HepG2 (cell line): ENCODE data around the gene ZNF618. TPM values are rescaled to one million over a fixed set of nuclear protein-coding genes. Genes with fewer than 3 reads are reported as not detected.

ENCODE experiments used
- ATAC-seq: fragments of 200-7000 bp; cut with Tn5 transposase; 3 replicates; pipeline ENCODE4 v1.9.1; 2020; ENCODE audit warnings: mild to moderate bottlenecking, moderate library complexity
- BruUV-seq: library from RNA; stranded (reverse); fragments of 400-500 nt; replicated peaks from 2 replicates; lab custom pipeline; 2021; lab: Mats Ljungman, UMichigan
- CTCF ChIA-PET: fragments of 300-600 bp; formaldehyde crosslinking; extraction: SDS; loops from one replicate; lab custom pipeline; 2021; ENCODE audit warnings: low total read pairs, inconsistent platforms, low intra/inter-chr PET ratio; lab: Yijun Ruan, JAX
- POLR2A ChIA-PET: fragments of 350-600 bp; sonication (Branson Sonifier 250); formaldehyde crosslinking; loops from one replicate; lab custom pipeline; 2020; ENCODE audit warnings: antibody characterized with exemption, inconsistent platforms; lab: Yijun Ruan, JAX
- DNase-seq: peaks from one replicate; pipeline ENCODE4 v3.0.0-alpha.2; 2015; ENCODE audit warnings: low spot score
- FAIRE-seq: peaks from 3 replicates; lab custom pipeline; 2011; peaks lifted over from hg19 to GRCh38; lab: Jason Lieb, UNC
- H2AFZ ChIP-seq: one replicate; pipeline ENCODE4 v1.6.1; 2011; ENCODE audit warnings: low read length, inconsistent platforms
- H3K27ac ChIP-seq: fragments of 300-600 bp; 3 replicates; pipeline ENCODE4 v1.8.0; 2011; ENCODE audit warnings: mixed run types, mild to moderate bottlenecking, mixed read lengths, low read length, inconsistent platforms; ENCODE audit not compliant: insufficient read depth; ENCODE audit errors: extremely low read length
- H3K27me3 ChIP-seq, 2 experiments: fragments of 200-600 bp in 1 of 2; 2 replicates in 1 of 2; 3 replicates in 1 of 2; pipeline versions ENCODE4 v1.6.0 to v1.8.0; 2011; ENCODE audit warnings: low read length in 2 of 2, mild to moderate bottlenecking in 2 of 2, moderate library complexity in 2 of 2, inconsistent platforms in 1 of 2; ENCODE audit not compliant: insufficient read depth in 2 of 2, control insufficient read depth in 1 of 2
- H3K36me3 ChIP-seq, 2 experiments: fragments of 200-600 bp in 1 of 2; replicated peaks in 1 of 2; 2 replicates in 1 of 2; 3 replicates in 1 of 2; pipeline versions ENCODE4 v1.5.1 to v1.8.0; 2011; ENCODE audit warnings: low read length in 2 of 2, inconsistent platforms in 1 of 2; ENCODE audit not compliant: insufficient read depth in 2 of 2, control insufficient read depth in 1 of 2
- H3K4me1 ChIP-seq: 2 replicates; pipeline ENCODE4 v1.5.1; 2012; ENCODE audit warnings: low read length, inconsistent platforms; ENCODE audit not compliant: insufficient read depth
- H3K4me2 ChIP-seq: 2 replicates; pipeline ENCODE4 v1.6.0; 2011; ENCODE audit warnings: low read depth, low read length, inconsistent platforms
- H3K4me3 ChIP-seq, 3 experiments: fragments of 200-600 bp in 1 of 3; sonication (generic), shearing (Covaris generic) in 1 of 3; replicated peaks in 1 of 3; 2 replicates each; pipeline ENCODE4 v1.5.1; 2011 to 2016; ENCODE audit warnings: low read length in 3 of 3, inconsistent platforms in 2 of 3, low read depth in 2 of 3, mild to moderate bottlenecking in 2 of 3, control low read depth in 1 of 3, mixed read lengths in 1 of 3; ENCODE audit not compliant: insufficient read depth in 1 of 3
- H3K79me2 ChIP-seq: one replicate; pipeline ENCODE4 v1.6.1; 2011; ENCODE audit warnings: low read length, inconsistent platforms; ENCODE audit not compliant: insufficient read depth
- H3K9ac ChIP-seq: 2 replicates; pipeline ENCODE4 v1.6.0; 2011; ENCODE audit warnings: mild to moderate bottlenecking, low read depth, low read length, inconsistent platforms; ENCODE audit not compliant: insufficient read depth
- H3K9me3 ChIP-seq: 2 replicates; pipeline ENCODE4 v1.5.1; 2012; ENCODE audit warnings: mild to moderate bottlenecking, low read length
- H4K20me1 ChIP-seq: 2 replicates; pipeline ENCODE4 v1.6.0; 2011; ENCODE audit warnings: inconsistent platforms, mild to moderate bottlenecking, low read length, moderate library complexity; ENCODE audit not compliant: insufficient read depth
- AGO2 ChIP-seq: fragments of 200-400 bp; formaldehyde crosslinking; optimal IDR thresholded peaks from 2 replicates; pipeline ENCODE3; 2017; ENCODE audit warnings: mild to moderate bottlenecking, low read depth, low read length, moderate library complexity
- BRF2 ChIP-seq: sonication (generic); formaldehyde crosslinking; IDR thresholded peaks from 2 replicates; pipeline ENCODE4 v1.8.1; 2022; ENCODE audit warnings: mild to moderate bottlenecking, missing genetic modification reagents
- ZNF768 ChIP-seq: sonication (generic); formaldehyde crosslinking; IDR thresholded peaks from 2 replicates; pipeline ENCODE4 v1.4.0; 2020; ENCODE audit warnings: missing genetic modification reagents
- ZNF770 ChIP-seq: sonication (generic); formaldehyde crosslinking; IDR thresholded peaks from 2 replicates; pipeline ENCODE4 v1.5.0; 2020; ENCODE audit warnings: mild to moderate bottlenecking, missing genetic modification reagents
- WGBS: methylation state at CpG from one replicate; pipeline ENCODE4 v1.1.6; 2017; ENCODE audit warnings: low lambda C conversion rate; 5-methylcytosine and 5-hydroxymethylcytosine counted together
- in situ Hi-C: cut with HindIII; loops from 2 replicates; pipeline ENCODE4 v1.10.0; 2017; ENCODE audit warnings: low pct_unique_long_range_greater_than_20kb; ENCODE audit not compliant: extremely low pct_ligation_motif_present
- intact Hi-C: fragments of 100-400 bp; cut with micrococcal nuclease; formaldehyde crosslinking; loops from one replicate; pipeline ENCODE4 v1.10.0; 2022; ENCODE audit not compliant: unreplicated experiment
- polyA plus RNA-seq, 8 experiments: library from polyadenylated mRNA; depleted of rRNA in 3 of 8; stranded (reverse) in 7 of 8; unstranded in 1 of 8; fragments of >200 nt; fragmentation: Illumina TruSeq in 4 of 8; extraction: Trizol in 4 of 8; gene quantifications; 2 replicates each; pipeline versions ENCODE4 v1.2.1 to v1.2.3, GENCODE V29; 2011 to 2016; ENCODE audit warnings: low read depth in 4 of 8, missing spikeins in 1 of 8, mixed read lengths in 1 of 8; ENCODE audit not compliant: insufficient read depth in 1 of 8
- total RNA-seq, 5 experiments: library from RNA; depleted of rRNA; stranded (reverse); fragments of >200 nt; fragmentation: Illumina TruSeq; extraction: Trizol; gene quantifications; 2 replicates each; pipeline ENCODE4 v1.2.3, GENCODE V29; 2016; ENCODE audit warnings: low read depth in 1 of 5

The ZNF618 gene
- total and polyA plus RNA-seq, 2 of the 13 experiments (the other 11 are each of a cell fraction or from before 2014, with no cell fraction given), result 0.07 TPM

- intact Hi-C loops (no loop called here), in situ Hi-C loops (no loop called here)
- FAIRE-seq (no peak), ATAC-seq (no peak), DNase-seq (no peak)
- POLR2A ChIA-PET, result interaction anchor here (1.2 to 1.8 kb wide), 2 partner anchors 11 to 12 kb away, joined by 3 to 7 read pairs; partner anchors contain the start of gene KIF12
- H3K27me3 ChIP-seq, result no peaks in the 10 kb centered on the region
- H3K4me1 ChIP-seq, result peaks cover 30% of the 10 kb centered on the region
- no peak overlapping the region for H3K27ac ChIP-seq
- no peak overlapping the region for H3K9ac ChIP-seq
- BruUV-seq, result no TSS peak
- CTCF ChIA-PET, result no interaction called here
- no peak overlapping the region for H2AFZ ChIP-seq
- no peaks in the 10 kb centered on the region for H3K9me3 ChIP-seq
- TF ChIP-seq BRF2 (CRISPR knock-in tag), result no peak
- TF ChIP-seq ZNF768 (CRISPR knock-in tag), result peak; percentile 91
- 93% methylated on average over 4 of the region's 7 CpGs for WGBS
- no peaks in the 10 kb centered on the region for H4K20me1 ChIP-seq
- H3K36me3 ChIP-seq, result 0 out of 5 replicates have a peak, but pooled peaks cover 1 to 3% of the 10 kb centered on the region in 2 experiments
- H3K79me2 ChIP-seq, result no peaks in the 10 kb centered on the region
- no peak overlapping the region for H3K4me3 ChIP-seq
- no peak overlapping the region for H3K4me2 ChIP-seq
Measured at GRCh38 chr9:114088571-114089170, 212.6 kb downstream of the ZNF618 start.

DNA sequence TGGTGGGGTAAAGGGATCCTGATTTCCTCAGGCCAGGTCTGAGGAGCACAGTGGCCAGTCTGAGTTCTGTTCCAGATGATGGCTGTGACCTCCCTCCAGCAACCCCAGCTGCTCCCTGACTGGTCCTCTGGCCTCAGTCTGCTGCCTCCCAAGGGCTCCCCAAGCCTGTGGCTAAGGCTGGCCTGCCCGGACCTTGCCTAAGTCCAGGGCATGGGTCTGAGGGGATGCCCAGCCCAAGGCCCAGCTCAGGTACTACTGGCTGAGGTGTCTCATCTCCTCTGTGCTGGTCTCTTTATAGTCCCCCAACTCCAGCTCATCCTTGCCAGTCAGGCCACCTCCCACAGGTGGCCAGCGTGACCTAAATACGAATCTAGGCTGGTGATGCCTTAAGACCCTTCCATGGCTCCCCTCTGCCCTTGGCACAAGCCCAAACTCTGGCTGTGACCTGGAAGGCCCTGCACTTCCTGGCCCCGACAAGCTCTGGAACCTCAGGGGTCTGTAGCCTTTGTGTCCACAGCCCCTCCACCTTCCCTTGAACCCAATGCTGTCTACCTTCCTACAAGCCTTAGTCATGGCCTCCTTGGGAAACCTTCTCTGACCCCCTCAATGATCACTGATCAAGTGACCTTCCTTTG, 213.2 kb downstream of the ZNF618 start:
- peaks cover 23% of the 10 kb centered on the region for H3K4me1 ChIP-seq
- no peaks in the 10 kb centered on the region for H3K79me2 ChIP-seq
- no peak overlapping the region for H2AFZ ChIP-seq
- ATAC-seq, result no peak
- POLR2A ChIA-PET, result interaction anchor here (0.8 to 1.8 kb wide), 4 partner anchors 8 to 19 kb away, joined by 3 to 7 read pairs (median 3); partner anchors contain the start of gene KIF12
- in situ Hi-C loops (no loop called here), intact Hi-C loops (no loop called here)
- no peak for FAIRE-seq
- H3K4me2 ChIP-seq, result no peak overlapping the region
- no peaks in the 10 kb centered on the region for H3K27me3 ChIP-seq
- WGBS, result 77% methylated on average over 3 of the region's 4 CpGs
- H3K9me3 ChIP-seq, result no peaks in the 10 kb centered on the region
- H3K9ac ChIP-seq, result no peak overlapping the region
- TF ChIP-seq ZNF770 (CRISPR knock-in tag), result no peak
- TF ChIP-seq AGO2, result peak; percentile 47
- no peak for DNase-seq
- H3K4me3 ChIP-seq, result no peak overlapping the region
- BruUV-seq, result no TSS peak
- no peaks in the 10 kb centered on the region for H4K20me1 ChIP-seq
- H3K36me3 ChIP-seq, result 0 out of 5 replicates have a peak, but pooled peaks cover 1 to 3% of the 10 kb centered on the region in 2 experiments
- CTCF ChIA-PET, result no interaction called here
- H3K27ac ChIP-seq, result no peak overlapping the region
